Measurements from ENCODE around the gene ZBTB40.

The ZBTB40 gene

GRCh38 chr1:22471078-22471477 is 19.4 kb downstream of the ZBTB40 start:
- DNase-seq: no peak

DNA sequence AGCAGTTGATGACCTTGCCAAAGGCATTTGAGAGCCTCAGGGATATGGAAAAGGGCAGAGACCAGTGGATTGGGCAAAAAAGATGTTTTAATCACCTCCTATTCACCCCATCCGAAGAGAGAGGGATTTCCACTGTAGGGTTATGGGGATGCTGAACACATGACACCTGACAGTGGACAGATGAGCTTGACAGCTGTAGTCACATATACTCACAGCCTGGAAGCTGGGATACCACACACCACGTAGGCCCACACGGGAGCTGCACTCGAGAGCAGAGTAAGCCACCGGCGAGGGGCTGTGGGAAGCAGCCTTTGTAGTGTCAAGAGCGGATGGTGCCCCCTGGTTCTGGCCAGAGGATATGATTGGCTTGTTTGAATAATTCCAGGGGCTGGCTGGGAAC is 20.0 kb downstream of the ZBTB40 start:
- no peak for DNase-seq

DNA sequence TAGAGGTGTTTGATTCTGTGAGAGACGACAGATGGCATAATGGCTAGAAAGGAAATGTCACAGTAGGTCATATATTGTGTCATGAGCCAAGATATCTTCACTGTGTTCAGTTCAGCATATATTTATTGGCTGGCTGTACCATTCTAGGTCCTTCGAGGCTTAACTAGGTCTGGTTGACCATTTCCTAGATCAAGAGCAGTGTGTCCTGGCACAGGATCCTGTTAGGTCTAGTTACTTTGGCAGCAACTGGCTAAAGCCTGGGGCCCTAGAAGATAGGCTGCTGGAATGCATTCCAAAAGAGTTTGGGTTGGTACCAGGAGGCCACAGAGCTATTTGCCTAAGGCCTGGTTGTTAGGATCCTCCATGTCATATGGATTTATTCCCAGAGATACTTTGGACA is 20.9 kb downstream of the ZBTB40 start:
- DNase-seq: no peak

DNA sequence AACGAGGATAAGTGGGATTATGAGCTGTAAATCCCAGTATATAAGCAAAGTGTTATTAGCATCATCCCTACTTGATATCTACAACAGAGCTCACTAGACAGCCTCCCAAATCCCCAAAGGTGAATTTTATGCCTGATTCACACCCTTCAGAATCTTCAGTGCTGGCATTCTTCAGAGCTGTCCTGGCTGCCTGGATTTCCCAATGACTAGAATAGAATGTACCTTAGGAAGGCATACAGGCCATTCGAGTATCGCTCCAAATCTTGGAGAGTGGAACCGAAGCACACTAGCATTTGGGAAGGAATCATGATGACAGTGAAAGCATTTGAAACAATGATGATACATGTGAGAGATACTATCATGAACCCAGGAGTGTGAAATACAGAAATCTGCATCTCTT is 22.3 kb downstream of the ZBTB40 start:
- DNase-seq: no peak

DNA sequence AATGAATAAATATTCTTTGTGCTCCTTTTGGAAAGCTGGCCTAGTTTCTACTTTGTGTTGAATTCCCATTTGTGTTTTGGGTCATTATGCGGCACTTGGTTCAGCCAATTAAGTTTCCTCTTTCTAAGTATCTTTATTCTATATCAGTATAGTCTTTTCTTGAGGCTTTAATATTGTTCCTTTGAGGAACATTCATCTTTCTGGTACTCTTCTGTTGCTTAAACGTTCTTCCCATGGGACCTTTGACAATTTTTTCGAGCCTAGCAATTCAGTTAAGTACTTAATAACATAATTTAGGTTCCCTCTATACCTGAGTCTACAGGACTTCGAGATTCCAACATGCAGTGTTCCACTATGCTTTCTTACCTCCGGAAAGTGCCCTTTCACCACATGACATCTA is 24.9 kb downstream of the ZBTB40 start:
- no peak for DNase-seq

- no peak for DNase-seq
These were observed 31.5 kb downstream of the ZBTB40 start for GRCh38 chr1:22483121-22483520.

GRCh38 chr1:22484706-22485345 is 33.2 kb downstream of the ZBTB40 start:
- no peak for DNase-seq

- DNase-seq: peak; percentile 27 to 57 (median 52)
These were observed 33.8 kb downstream of the ZBTB40 start for GRCh38 chr1:22485431-22485830.

DNA sequence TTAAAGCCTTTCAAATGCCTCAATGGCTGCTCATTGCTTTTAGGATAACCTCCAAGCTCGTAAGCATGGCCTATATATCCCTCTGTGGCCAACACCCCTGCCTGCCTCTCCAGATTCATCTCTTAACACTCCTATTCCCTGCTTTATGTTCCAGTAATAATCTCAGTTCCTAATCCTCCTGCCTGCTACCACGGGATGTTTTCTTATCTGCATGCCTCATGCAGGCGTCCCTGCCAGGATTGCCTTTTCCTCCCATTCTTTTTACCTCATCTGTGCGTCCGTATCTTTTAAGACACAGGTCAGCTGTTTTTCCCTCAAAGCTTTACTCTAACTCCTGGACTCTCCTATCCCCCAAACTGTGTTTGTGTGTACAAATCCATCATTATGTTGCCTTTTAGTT is 36.1 kb downstream of the ZBTB40 start:
- DNase-seq: no peak

- DNase-seq: no peak
These were observed 36.7 kb downstream of the ZBTB40 start for GRCh38 chr1:22488319-22488718.

- no peak for DNase-seq
These were observed 37.6 kb downstream of the ZBTB40 start for GRCh38 chr1:22489278-22489677.

DNA sequence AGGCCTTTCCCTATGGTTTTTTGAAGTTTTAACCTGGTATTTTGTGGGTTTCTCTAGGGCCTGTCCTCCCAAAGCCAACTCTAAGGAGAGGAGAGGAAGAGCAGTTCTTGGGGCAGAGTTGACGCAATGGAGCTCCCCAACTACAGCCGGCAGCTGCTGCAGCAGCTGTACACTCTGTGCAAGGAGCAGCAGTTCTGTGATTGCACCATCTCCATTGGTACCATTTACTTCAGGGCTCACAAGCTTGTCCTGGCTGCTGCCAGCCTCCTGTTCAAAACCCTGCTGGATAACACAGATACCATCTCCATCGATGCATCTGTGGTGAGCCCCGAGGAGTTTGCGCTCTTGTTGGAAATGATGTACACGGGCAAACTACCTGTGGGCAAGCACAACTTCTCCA is 38.2 kb downstream of the ZBTB40 start:
- no peak for DNase-seq

- no peak for DNase-seq
These were observed 38.7 kb downstream of the ZBTB40 start for GRCh38 chr1:22490309-22490708.

- peak; percentile 22 to 36 (median 24) for DNase-seq
These were observed 40.5 kb downstream of the ZBTB40 start for GRCh38 chr1:22491995-22492715.

DNA sequence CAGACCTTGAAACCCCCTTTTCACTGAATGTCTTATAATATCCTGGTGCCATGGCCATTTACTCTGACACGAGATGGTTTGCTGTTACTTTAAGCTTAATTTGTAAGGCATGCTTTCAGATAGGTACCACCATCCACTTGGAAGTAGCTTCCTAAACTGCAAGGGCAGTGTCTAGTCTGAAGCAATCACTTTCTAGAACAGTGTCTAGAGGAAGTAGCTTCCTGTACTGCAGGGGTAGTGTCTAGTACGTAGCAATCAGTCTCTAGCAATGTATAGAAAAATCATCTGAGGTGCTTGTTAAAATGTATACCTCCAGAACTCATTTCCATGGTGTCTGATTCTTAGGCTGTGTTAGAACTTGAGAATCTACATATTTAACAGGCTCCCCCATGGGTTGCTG is 42.5 kb downstream of the ZBTB40 start:
- DNase-seq: peak; percentile 31 to 47 (median 43)

- no peak for DNase-seq
These were observed 43.4 kb downstream of the ZBTB40 start for GRCh38 chr1:22494943-22495579.

DNA sequence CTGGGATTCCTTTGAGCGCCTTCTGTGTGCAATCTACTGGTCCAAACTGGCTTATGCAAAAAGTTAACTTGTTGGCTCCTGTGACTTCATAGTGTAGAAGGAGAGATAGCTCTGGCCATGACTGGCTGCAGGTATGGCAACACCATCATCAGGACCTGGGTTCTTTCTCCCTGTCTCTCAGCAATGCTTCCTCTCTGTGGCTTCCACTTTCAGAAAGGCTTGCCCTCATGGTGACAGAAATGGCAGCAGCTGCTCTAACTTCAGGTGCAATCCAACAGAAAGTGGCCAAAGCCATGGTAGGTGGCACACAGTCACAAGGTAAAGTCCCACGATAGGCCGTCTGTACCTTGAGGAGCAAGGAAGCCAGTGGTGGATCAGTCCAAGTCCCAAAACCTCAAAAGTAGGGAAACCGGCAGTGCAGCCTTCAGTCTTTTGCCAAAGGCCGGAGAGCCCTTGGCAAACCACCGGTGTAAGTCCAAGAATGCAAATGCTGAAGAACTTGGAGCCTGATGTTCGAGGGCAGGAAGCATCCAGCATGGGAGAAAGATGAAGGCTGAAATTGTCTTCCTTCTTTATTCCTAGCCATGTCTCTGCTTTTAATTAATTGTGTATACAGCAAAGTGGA is 45.0 kb downstream of the ZBTB40 start:
- no peak for DNase-seq

DNA sequence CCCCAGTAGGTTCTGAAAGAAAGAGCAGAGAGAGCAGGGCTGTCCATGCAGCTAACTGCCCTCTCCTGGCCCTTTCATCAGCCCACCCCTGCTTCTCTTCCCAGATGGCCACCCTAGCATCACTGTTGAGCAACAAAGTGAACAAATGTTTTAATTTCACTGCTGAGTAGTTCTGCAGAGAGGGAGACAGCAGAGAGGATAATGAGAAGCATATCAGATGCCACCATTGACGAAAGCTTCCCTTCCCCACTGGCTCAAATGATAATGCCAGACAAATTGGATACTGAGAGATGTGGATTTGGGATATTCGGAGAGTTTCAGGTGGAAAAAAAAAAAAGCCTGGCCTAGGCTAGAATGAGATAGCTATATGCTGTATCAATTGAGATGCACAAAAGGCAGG is 46.8 kb downstream of the ZBTB40 start:
- DNase-seq: no peak

- DNase-seq: no peak
These were observed 48.4 kb downstream of the ZBTB40 start for GRCh38 chr1:22500058-22500457.

DNA sequence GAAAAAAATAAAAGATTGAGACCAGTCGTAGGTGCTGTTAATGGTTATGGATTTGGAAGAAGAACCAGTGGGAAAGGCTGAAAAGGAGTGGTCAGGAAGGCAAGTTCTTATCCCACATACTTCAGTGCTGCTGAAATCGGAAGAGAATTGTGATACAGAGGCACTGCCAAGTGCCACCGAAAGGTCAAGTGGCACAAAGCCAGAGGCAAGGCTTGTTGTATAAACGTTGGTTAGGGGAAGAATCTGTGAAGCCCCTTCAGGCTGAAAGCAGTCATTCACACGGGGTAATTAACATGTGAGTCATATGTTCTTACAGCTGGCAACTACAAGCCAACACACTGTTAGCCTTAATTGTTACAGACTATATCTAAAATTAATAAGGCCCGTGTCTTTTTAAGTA is 48.8 kb downstream of the ZBTB40 start:
- DNase-seq: peak in 1 of 3 donors; percentile 13

GRCh38 chr1:22502202-22502601 is 50.6 kb downstream of the ZBTB40 start:
- DNase-seq: no peak

DNA sequence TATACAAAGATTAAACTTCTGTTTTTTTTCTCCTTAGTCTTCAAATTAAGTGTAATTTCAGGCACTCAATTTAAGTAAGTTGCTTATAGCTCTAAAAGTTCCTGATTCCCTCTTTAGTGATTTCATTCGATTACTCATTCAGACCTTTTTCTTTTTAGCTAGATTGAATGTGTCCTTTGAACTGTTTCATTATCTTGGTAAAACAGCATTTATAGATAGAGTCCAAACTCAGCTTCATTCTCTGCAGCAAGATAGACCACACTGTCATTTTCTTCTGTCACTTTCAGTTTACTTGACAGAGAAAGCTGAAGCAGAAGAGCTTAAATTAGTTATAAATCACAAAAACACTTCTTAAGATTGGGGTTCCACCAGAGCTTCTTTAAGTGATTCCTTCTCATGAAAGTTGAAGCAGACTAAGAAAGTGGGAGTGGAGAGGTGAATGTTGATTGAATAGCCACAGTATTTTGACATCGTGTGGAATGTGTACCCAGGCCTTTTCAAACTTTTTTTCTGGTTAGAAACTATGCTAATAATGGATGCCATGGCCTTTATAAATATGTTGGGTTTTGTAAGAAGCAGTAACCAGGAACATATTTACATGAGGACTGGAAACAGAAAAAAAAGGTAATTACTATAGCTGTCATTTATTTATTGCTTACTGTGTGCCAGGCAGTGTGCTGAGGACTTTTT is 52.2 kb downstream of the ZBTB40 start:
- DNase-seq: no peak

- DNase-seq: no peak
These were observed 54.6 kb downstream of the ZBTB40 start for GRCh38 chr1:22506130-22506692.

All from suppressor macrophage treated with lipopolysaccharide for 1 hour (primary cell).